HFFc6 (cell line): ENCODE results near the gene IL1R2. TPM values are rescaled to one million over a fixed set of nuclear protein-coding genes. Genes with fewer than 3 reads are reported as not detected.

Source experiments
- DNase-seq: peaks from one replicate; pipeline ENCODE4 v3.0.0-alpha.2; 2018
- H3K27ac Mint-ChIP-seq: 2 replicates; pipeline ENCODE4 v1.8.0; 2020; ENCODE audit warnings: mild to moderate bottlenecking, mixed read lengths
- H3K27me3 Mint-ChIP-seq: 2 replicates; pipeline ENCODE4 v1.8.0; 2021; ENCODE audit warnings: mild to moderate bottlenecking, moderate library complexity, mixed read lengths; ENCODE audit not compliant: insufficient read depth
- H3K36me3 Mint-ChIP-seq: 2 replicates; pipeline ENCODE4 v1.8.0; 2021; ENCODE audit warnings: low read depth, mixed read lengths
- H3K4me1 Mint-ChIP-seq: 2 replicates; pipeline ENCODE4 v1.8.0; 2020; ENCODE audit warnings: low read depth, mixed read lengths
- H3K4me3 Mint-ChIP-seq: 2 replicates; pipeline ENCODE4 v1.8.0; 2020; ENCODE audit warnings: mild to moderate bottlenecking, moderate library complexity, mixed read lengths
- H3K9me3 Mint-ChIP-seq: 2 replicates; pipeline ENCODE4 v1.8.0; 2020; ENCODE audit warnings: mild to moderate bottlenecking, mixed read lengths
- total RNA-seq, 6 experiments: library from RNA; stranded (reverse); fragmentation: NEBNext Ultra II Directional; extraction: Animal tissue kit (Norgen Biotek cat#: 25700); gene quantifications; 2 replicates in 1 of 6; 3 replicates in 5 of 6; pipeline ENCODE4 v1.2.3, GENCODE V29; 2021
- TF ChIP-seq, protein P1 (sequence below): fragments of 200-600 bp; sonication (generic); IDR thresholded peaks from 2 replicates; pipeline ENCODE4 v1.5.0; 2021; ENCODE audit warnings: antibody characterized with exemption, mild to moderate bottlenecking

IL1R2 gene
- total RNA-seq, 6 experiments from 2014 or later, result 0.25 to 0.36 TPM; not detected in 4

DNA sequence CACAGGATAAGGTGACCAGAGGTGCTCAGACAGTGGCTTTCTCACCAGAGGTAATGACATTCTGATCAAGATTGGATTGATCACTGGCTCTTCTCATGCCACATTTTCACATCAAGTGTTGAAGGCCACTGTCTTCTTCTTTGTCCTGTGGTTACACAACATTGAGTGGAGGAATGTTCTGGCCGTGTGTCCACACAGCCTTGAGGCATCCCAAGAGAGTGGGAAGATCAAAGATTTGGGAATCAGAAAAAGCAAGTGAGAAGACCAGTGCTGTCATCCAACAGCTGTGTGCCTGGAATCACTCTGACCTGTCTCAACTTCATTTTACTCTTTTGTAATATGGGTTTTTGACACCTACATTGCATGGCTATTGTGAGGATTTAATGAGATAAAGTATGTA lies 67.4 kb downstream of the IL1R2 start:
- Mint-ChIP-seq H3K27ac (no peak overlapping the region), H3K4me1 (peaks cover 45% of the 10 kb centered on the region), H3K4me3 (no peak overlapping the region), H3K36me3 (no peaks in the 10 kb centered on the region), H3K27me3 (no peaks in the 10 kb centered on the region; the same call in 1 of the 2 replicates), H3K9me3 (no peaks in the 10 kb centered on the region)
- no peak for DNase-seq
- TF ChIP-seq, protein P1, sequence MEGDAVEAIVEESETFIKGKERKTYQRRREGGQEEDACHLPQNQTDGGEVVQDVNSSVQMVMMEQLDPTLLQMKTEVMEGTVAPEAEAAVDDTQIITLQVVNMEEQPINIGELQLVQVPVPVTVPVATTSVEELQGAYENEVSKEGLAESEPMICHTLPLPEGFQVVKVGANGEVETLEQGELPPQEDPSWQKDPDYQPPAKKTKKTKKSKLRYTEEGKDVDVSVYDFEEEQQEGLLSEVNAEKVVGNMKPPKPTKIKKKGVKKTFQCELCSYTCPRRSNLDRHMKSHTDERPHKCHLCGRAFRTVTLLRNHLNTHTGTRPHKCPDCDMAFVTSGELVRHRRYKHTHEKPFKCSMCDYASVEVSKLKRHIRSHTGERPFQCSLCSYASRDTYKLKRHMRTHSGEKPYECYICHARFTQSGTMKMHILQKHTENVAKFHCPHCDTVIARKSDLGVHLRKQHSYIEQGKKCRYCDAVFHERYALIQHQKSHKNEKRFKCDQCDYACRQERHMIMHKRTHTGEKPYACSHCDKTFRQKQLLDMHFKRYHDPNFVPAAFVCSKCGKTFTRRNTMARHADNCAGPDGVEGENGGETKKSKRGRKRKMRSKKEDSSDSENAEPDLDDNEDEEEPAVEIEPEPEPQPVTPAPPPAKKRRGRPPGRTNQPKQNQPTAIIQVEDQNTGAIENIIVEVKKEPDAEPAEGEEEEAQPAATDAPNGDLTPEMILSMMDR, result no peak

DNA sequence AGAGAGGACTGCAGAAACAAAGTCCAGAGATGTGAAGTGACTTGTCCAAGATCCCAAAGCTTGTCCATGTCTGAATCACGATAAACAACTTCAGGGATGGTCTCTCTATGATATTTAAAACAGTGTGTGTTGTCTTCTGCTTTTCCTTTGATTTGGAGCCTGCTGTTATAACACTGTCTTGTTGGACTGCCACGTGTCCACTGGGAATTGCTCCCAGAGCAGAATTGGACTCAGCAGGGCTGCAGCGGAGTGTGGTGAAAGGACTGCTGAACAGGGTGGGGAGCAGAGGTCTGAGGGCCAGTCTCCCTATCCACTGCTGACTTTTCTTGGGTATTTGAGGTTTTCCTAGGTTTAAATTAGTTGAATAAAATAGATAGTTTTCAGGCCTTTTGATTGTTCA lies 68.3 kb downstream of the IL1R2 start:
- no peak for DNase-seq
- Mint-ChIP-seq H3K27ac (no peak overlapping the region), H3K36me3 (peaks cover 4% of the 10 kb centered on the region)

DNA sequence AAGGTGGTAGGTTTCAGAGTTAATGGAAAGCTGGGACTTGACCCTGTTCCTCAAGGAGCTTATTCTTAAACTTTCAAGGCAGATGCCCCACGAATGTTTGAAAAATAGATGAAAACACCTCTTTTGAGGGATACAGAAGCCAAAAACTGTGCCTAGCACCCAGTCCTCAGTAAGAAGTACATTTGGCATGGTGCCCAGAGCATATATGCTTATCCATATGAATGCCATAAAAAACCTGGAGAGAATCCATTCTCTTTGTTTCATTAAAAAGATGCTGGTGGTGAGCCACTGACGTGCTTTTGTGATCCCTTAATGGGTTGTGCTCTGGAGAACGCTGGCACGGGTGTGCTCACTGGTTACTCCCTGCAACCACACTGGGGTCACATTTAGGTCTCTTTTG lies 69.0 kb downstream of the IL1R2 start:
- no peak overlapping the region for H3K27ac Mint-ChIP-seq
- peaks cover 54% of the 10 kb centered on the region for H3K4me1 Mint-ChIP-seq
- H3K36me3 Mint-ChIP-seq, result peaks cover 12% of the 10 kb centered on the region
- H3K4me3 Mint-ChIP-seq, result no peak overlapping the region
- H3K9me3 Mint-ChIP-seq, result peaks cover 11% of the 10 kb centered on the region
- TF ChIP-seq, protein P1, result no peak
- DNase-seq, result no peak
- no peaks in the 10 kb centered on the region; the same call in none of the 2 replicates for H3K27me3 Mint-ChIP-seq

More for the DNA sequence above, 68.3 kb downstream of the IL1R2 start:
- TF ChIP-seq, protein P1, result no peak
- Mint-ChIP-seq H3K4me3 (no peak overlapping the region), H3K9me3 (peaks cover 4% of the 10 kb centered on the region), H3K27me3 (no peaks in the 10 kb centered on the region; the same call in 1 of the 2 replicates), H3K4me1 (peaks cover 53% of the 10 kb centered on the region)

DNA sequence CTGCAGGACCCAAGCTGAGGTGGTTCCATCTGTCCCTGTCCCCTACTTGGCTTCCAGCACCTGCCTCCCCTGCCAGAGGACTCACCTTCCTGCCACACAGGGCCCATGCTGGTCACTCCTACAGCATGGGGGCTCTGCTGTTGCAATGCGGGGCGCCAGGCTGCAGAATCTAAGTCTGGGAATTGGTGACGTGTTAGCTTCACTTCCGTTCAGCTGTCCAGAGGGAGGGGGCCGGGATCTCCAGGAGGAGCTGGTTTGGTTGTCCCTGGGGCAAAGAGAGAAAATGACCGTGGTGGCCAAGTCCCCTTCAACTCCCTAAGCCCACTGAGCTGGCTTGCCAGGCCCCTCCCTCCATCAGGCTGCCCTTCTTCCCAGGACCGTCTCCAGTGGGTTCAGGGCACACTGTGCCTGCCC lies 69.5 kb downstream of the IL1R2 start:
- TF ChIP-seq, protein P1, result no peak
- H3K27me3 Mint-ChIP-seq, result no peaks in the 10 kb centered on the region; the same call in none of the 2 replicates
- peaks cover 16% of the 10 kb centered on the region for H3K9me3 Mint-ChIP-seq
- peaks cover 54% of the 10 kb centered on the region for H3K4me1 Mint-ChIP-seq
- DNase-seq, result no peak
- H3K36me3 Mint-ChIP-seq, result peaks cover 17% of the 10 kb centered on the region
- no peak overlapping the region for H3K4me3 Mint-ChIP-seq
- H3K27ac Mint-ChIP-seq, result no peak overlapping the region

DNA sequence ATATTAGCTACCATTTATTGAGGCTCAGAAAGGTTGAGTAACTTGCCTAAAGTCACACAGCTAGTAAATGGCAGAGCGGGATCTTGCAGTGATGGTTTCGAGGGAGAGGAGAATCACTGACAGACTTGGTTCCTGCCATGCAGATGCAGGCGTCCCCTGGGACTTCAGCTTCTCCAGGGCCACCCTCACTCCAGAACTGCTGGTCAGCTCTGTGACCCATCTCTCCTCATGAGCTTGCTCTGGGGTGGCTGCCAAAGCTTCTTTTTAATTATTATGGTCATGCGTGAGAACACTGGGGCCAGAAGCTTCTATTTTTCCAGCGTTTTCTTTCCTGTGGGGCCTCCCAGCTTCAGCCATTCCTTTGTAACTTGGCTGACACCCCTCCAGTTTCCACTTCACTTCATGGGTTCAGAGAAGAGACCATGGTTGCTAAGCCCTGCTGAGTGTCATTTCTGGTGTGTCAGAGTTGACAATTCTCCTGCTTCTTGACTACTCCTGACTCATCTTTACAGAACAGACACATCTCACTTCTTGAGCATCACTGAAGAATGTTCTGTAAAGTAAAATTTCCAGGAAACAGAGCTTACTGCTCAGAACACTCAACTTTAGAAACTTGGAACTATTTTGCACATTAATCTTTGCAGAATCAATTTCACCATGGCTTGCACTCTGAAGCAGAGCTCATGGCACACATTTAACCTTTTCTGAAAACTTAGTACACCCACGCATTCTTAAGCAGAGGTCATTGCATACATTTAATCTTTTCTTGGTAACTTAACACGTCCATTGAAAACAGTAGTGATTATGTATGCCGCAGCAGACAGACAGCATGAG lies 70.4 kb downstream of the IL1R2 start:
- Mint-ChIP-seq H3K27me3 (no peaks in the 10 kb centered on the region; the same call in none of the 2 replicates), H3K9me3 (peaks cover 21% of the 10 kb centered on the region), H3K36me3 (peaks cover 20% of the 10 kb centered on the region), H3K4me3 (peak overlapping the region; percentile 56), H3K27ac (peak overlapping the region; percentile 97), H3K4me1 (peaks cover 61% of the 10 kb centered on the region)
- TF ChIP-seq, protein P1, result no peak
- DNase-seq, result peak; percentile 64
